Parathyroid adenoma (tissue), 2 donors: ENCODE measurements around the gene CACUL1.

Source experiments
- H2AFZ ChIP-seq: fragments of 300-600 bp; sonication (generic); one replicate; pipeline ENCODE4 v1.7.0; 2017; ENCODE audit warnings: antibody characterized with exemption, mild to moderate bottlenecking
- H3K27ac ChIP-seq: fragments of 300-600 bp; sonication (generic); one replicate; pipeline ENCODE4 v1.7.0; 2017
- H3K27me3 ChIP-seq: fragments of 300-600 bp; sonication (generic); one replicate; pipeline ENCODE4 v1.7.0; 2017; ENCODE audit warnings: low read length; ENCODE audit not compliant: control insufficient read depth, insufficient read depth
- H3K36me3 ChIP-seq: fragments of 300-600 bp; sonication (generic); one replicate; pipeline ENCODE4 v1.7.0; 2017; ENCODE audit warnings: low read length; ENCODE audit not compliant: control insufficient read depth, insufficient read depth
- H3K4me1 ChIP-seq: fragments of 300-600 bp; sonication (generic); one replicate; pipeline ENCODE4 v1.7.0; 2017; ENCODE audit warnings: control low read depth
- H3K4me2 ChIP-seq: fragments of 300-600 bp; sonication (generic); one replicate; pipeline ENCODE4 v1.7.0; 2017; ENCODE audit warnings: low read length
- H3K4me3 ChIP-seq: fragments of 300-600 bp; sonication (generic); one replicate; pipeline ENCODE4 v1.7.0; 2017; ENCODE audit warnings: low read depth, low read length
- H3K79me2 ChIP-seq: fragments of 300-600 bp; sonication (generic); one replicate; pipeline ENCODE4 v1.7.0; 2017; ENCODE audit warnings: control low read depth
- H3K9ac ChIP-seq: fragments of 300-600 bp; sonication (generic); one replicate; pipeline ENCODE4 v1.7.0; 2017; ENCODE audit warnings: mild to moderate bottlenecking
- H3K9me3 ChIP-seq: fragments of 300-600 bp; sonication (generic); one replicate; pipeline ENCODE4 v1.7.0; 2017; ENCODE audit warnings: low read length; ENCODE audit not compliant: control insufficient read depth
- CTCF ChIP-seq: fragments of 300-600 bp; sonication (generic); IDR thresholded peaks from one replicate; pipeline ENCODE4 v1.7.0; 2017; ENCODE audit warnings: antibody characterized with exemption, mild to moderate bottlenecking
- donor health status: primary hyperparathyroidism.

Gene CACUL1

GRCh38 chr10:118689070-118689858 is 65.5 kb downstream of the CACUL1 start:
- Histone ChIP-seq H2AFZ (no peak overlapping the region), H3K27me3 (no peaks in the 10 kb centered on the region), H3K4me1 (no peaks in the 10 kb centered on the region), H3K4me2 (no peak overlapping the region), H3K27ac (no peak overlapping the region), H3K9ac (no peak overlapping the region), H3K4me3 (no peak overlapping the region), H3K9me3 (no peaks in the 10 kb centered on the region), H3K79me2 (peaks cover 3% of the 10 kb centered on the region), H3K36me3 (no peaks in the 10 kb centered on the region)
- TF ChIP-seq CTCF = no peak

GRCh38 chr10:118687472-118687871 is 67.3 kb downstream of the CACUL1 start:
- no peaks in the 10 kb centered on the region for H3K27me3 ChIP-seq
- TF ChIP-seq CTCF = no peak
- no peak overlapping the region for H2AFZ ChIP-seq
- H3K4me1 ChIP-seq = no peaks in the 10 kb centered on the region
- no peak overlapping the region for H3K27ac ChIP-seq
- no peaks in the 10 kb centered on the region for H3K9me3 ChIP-seq
- no peak overlapping the region for H3K9ac ChIP-seq
- H3K36me3 ChIP-seq = no peaks in the 10 kb centered on the region
- H3K4me3 ChIP-seq = no peak overlapping the region
- H3K4me2 ChIP-seq = no peak overlapping the region
- peaks cover 3% of the 10 kb centered on the region for H3K79me2 ChIP-seq

- H3K36me3 ChIP-seq = no peaks in the 10 kb centered on the region
- no peak overlapping the region for H2AFZ ChIP-seq
- no peaks in the 10 kb centered on the region for H3K79me2 ChIP-seq
- no peak overlapping the region for H3K27ac ChIP-seq
- H3K4me3 ChIP-seq = no peak overlapping the region
- no peak overlapping the region for H3K9ac ChIP-seq
- H3K27me3 ChIP-seq = no peaks in the 10 kb centered on the region
- no peaks in the 10 kb centered on the region for H3K4me1 ChIP-seq
- H3K9me3 ChIP-seq = no peaks in the 10 kb centered on the region
- no peak overlapping the region for H3K4me2 ChIP-seq
- TF ChIP-seq CTCF = no peak
These were observed 72.2 kb downstream of the CACUL1 start for GRCh38 chr10:118682533-118682932.

- Histone ChIP-seq H3K79me2 (no peaks in the 10 kb centered on the region), H3K4me3 (no peak overlapping the region), H3K9ac (no peak overlapping the region), H3K4me2 (no peak overlapping the region), H3K9me3 (no peaks in the 10 kb centered on the region), H3K4me1 (no peaks in the 10 kb centered on the region), H3K36me3 (no peaks in the 10 kb centered on the region), H2AFZ (no peak overlapping the region), H3K27ac (no peak overlapping the region), H3K27me3 (no peaks in the 10 kb centered on the region)
- TF ChIP-seq CTCF = no peak
These were observed 74.6 kb downstream of the CACUL1 start for GRCh38 chr10:118680197-118680596.
